GM21737 (cell line): ENCODE measurements around the gene BAD.

Experiments
- ATAC-seq: cut with Tn5 transposase; IDR thresholded peaks from one replicate; pipeline ENCODE4 v1.9.1; 2021; ENCODE audit warnings: mild to moderate bottlenecking, moderate library complexity; ENCODE audit not compliant: unreplicated experiment

Gene BAD

DNA sequence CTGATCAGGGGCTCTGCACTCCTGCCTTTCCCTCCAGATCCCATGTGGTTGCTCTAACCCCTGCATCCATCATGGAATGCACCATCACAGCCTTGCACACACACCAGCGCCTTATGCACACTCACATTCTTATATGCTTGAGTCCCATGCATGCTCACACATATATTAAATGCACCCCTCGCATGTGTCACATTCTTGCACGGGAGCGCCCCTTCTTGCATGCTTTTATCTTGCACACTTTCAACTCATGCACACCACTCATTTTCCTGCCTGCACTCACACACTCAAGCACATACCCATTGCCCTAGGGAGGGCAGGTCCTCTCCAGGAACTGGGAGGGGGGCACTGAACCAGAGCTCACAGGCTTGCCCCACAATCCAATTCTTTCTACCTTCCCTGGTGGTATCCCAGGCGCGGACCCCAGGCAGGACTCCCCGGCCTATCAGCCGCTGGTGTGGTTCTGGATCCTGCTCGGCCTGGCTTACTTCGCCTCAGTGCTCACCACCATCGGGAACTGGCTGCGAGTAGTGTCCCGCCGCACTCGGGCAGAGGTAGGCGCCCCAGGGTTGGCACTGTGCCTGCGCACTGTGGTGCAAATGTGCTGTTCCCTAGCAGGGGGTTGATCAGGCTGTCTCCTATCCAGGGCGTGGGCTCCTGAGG lies 13.4 kb upstream of the BAD start:
- ATAC-seq = no peak

DNA sequence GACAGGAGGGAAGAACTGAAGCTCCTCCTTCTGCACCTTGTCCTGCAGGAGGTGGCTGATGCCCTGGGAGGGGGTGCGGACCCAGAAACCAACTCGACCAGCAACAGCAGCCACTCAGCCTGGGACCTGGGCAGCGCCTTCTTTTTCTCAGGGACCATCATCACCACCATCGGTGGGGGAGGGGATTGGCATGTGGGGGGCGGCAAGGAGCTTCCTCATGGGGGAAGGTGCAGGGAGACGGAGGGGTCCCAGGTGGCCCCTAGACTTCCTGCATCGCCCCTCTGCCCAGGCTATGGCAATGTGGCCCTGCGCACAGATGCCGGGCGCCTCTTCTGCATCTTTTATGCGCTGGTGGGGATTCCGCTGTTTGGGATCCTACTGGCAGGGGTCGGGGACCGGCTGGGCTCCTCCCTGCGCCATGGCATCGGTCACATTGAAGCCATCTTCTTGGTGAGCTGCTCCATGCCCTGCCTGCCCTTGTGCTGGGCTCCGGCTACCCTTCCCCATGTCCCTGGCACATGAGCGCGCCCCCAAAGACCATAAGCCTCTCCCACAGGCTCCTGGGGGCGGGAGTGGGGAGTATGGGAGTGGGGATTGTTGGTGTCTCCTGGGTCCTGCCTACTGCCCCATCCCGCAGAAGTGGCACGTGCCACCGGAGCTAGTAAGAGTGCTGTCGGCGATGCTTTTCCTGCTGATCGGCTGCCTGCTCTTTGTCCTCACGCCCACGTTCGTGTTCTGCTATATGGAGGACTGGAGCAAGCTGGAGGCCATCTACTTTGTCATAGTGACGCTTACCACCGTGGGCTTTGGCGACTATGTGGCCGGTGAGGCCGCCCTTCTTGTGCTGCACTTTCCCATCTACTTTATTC lies 12.6 kb upstream of the BAD start:
- ATAC-seq = no peak

DNA sequence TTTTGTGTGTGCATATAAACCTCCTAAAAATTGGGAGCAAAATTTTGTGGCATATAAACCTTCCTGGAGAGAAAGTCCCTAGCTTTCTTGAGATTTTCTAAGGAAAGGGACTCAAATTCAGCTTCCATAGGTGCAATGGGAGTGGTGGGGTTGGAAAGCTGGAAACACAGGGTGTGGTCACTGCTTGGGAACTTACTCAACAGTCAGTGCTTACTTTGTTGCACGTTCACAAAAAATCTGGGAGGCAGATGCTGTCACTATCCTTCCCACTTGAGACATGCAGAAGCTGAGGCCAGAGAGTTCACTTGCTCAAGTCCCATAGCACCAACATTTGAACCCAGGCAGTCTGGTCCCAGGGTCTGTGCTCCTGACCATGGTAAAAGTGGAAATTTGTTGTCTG lies 11.8 kb upstream of the BAD start:
- no peak for ATAC-seq

DNA sequence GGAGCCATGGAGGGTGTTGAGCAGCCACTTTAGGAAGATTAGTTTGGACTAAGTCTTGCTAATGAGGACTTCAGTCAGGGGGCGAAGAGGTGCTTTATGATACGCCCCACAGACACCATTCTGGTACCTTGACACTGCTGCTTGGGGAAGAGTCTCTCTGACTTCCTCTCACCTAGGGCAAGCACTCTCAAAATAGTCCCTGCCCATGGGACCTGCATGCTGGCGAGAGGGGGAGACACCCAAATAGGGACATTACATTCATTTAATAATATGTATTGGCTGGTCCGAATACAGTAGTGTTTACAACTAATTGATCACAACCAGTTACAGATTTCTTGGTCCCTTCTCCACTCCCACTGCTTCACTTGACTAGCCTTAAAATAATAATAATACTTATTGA lies 11.3 kb upstream of the BAD start:
- no peak for ATAC-seq

DNA sequence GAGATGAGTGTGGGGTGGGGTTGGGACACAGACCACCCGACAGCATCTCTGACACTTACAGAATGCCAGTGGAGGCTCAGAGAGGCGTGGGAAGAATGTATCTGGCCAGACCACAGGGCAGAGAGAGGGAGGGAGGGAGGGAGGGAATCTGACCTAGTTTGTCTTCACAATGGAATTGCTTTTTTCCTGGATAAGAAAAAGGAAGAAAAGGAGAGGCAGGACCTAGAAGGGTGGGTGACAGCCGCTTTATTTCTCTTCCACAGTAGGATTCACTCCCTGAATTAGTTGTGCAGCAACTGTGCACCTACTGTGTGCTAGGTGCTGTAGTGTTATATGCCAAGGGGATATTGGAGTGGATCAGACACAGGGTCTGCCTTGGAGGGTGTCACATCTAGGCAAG lies 10.3 kb upstream of the BAD start:
- no peak for ATAC-seq

DNA sequence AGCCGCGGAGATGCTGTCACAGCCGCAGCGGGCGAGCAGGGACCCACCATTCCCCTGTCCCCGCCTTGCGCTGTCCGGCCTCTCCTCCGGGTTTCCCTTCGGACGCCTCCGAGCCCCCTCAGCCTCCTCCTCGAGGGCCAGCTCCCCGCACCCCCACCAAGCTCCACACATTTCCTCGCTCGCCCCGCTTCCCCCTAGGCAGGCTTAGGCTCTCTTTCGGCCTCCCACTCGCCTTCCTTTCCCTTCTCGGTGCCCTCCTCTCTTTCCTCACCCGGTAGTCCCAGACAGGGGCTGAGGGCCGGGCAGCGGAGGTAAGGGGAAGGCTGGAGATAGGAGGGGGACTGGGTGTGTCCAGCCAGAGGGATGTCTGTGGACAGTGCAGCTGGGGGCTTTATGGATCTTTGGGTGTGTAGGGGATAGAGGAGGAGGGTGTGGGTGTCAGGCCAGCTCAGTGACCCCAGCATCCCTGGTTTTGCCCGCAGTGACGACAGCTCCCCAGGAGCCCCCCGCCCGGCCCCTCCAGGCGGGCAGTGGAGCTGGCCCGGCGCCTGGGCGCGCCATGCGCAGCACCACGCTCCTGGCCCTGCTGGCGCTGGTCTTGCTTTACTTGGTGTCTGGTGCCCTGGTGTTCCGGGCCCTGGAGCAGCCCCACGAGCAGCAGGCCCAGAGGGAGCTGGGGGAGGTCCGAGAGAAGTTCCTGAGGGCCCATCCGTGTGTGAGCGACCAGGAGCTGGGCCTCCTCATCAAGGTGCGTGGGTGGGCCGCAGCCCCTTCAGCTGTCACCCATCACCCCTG lies 8.2 kb upstream of the BAD start:
- ATAC-seq = no peak

DNA sequence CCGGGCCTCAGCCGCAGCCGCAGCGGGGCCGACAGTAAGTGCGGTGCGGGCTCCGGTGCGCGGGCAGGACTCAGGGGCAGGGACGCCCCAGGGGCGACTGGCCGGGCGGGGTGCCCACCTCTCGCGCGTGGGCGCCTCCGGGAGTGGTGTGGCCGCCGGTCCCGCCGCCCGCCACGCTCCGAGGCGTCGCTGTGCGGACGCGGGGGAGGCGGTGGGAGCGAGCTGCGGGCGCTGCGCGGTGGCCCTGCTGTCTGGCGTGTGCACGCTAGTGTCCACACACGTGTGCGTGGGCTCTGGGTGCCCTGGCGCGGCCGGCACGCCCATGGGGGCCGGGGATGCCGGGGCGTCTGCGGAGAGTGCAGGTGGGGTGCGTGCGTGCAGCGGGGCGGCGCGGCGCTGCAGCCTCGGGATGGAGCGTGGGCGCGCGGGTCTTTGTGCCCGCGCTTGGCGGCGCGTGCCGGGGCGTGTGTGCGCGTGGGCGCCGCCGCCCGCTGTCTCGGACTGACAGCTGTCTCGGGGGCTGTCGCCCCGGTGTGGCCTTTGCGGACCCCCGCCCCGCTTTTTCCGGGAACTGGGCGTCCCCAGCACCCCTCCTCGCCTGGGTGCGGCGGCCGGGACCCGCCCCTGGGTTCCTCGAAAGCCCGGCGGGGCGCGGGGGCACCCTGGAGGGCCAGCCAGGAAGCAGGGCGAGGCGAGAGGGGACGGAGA lies 7.4 kb upstream of the BAD start:
- no peak for ATAC-seq

DNA sequence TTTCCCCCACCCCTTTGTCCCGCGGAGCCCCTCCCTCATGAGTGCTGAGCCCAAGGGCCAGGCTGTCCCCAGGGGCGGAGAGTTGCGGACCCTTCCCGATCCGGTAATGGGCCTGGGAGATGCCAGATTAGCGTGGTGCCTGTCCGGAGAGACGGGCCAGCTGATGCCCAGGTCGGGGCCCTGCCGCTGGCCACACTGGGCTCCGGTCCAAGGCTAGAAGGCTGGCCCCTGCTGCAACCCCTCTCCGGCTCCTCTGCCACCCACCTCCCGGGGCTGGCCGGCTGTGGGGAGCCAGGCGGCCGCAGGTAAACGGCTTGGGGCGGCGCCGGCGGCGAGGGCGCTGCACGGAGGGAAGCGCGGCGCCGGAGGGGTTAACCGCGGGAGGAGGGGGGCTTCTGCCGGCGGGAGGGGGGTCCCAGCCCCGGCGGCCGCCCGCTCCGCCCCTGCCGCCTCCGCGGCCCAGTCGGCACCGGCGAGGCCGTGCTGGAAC lies 6.8 kb upstream of the BAD start, which contains the start of gene KCNK4:
Gene KCNK4, plus strand, starts transcription at position 41 of the 490 bp plus-strand sequence. CDS start 1,717 bp downstream, outside the sequence.
- ATAC-seq = no peak

DNA sequence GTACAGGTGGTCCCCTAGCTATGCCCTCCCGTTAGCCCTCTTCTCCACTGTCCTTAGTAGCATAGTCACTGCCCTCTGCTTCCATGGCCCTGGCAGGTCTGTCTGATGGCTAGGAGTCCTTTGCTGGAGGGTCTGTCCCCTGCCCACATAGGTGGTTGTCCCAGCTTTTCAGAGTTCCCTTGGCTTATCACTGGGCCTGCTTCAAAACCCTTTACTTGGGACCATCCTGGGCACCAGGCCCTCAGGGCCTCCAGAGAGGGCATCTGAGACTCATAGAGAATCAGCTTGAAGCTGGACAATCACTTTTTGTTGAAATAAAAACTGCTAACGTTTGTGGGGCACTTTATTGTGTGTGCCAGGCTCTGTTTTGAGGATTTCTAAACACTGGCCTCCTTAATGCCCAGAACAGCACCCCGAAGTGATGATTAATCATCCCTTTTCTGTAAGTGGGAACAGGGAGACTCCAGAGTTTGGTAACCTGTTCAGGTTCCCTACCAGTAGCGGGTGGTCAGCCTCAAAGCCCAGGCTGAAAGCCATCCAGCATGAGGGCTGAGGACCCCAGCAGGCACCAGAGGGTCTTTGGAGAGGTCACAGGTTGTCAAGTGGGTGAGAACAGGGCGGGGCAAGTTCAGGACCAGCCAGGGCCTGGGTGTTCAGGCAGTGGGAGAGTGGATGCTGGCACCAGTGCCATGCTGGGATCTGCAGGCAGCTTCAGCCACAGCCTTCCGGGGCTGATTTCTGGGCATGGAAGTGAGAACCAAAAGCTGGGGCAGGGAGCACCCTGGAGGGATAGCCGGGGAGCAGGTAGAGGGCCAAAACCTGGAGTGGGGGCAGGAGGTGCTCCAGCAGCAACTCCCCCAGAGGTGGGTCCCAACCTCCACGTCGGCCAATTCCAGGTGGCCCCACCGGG lies 6.1 kb upstream of the BAD start:
- ATAC-seq = no peak

DNA sequence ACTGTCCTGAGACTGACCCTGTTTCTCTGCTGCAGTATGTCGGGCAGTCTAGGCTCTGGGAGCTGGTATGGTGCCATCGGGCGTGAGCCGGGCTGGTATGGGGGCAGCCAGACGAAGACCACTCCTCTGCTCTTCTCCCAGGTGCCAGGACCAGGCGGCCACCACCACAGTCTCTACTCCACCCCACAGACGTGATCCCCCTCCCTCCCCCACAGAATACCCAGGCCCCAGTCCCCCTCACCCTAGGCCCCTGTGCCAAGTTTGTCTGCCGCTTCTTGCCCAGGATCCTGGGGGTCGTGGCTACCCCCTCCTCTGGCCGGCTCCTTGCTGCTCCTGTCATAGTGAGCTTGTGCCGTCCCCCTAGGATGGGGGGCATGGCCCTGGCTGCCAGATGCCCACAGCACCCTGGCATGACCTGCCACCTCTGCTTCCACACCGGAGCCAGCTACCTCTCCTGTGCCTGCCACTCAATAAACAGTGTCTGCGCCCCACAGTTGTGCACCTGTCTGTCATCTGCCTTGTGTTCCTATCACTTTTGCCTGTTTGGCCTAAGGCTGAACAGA lies 4.6 kb upstream of the BAD start:
- ATAC-seq = no peak

DNA sequence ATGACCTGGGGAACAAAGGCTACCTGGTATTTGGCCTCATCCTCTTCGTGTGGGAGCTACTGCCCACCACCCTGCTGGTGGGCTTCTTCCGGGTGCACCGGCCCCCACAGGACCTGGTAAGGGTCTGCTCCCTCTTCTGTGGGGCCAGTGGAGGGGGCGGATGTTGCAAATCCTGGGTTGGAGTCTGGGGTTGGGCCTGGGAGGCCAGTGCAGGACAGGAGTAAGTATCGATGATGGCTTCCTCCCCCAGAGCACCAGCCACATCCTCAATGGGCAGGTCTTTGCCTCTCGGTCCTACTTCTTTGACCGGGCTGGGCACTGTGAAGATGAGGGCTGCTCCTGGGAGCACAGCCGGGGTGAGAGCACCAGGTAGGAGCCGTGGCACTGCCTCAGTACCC lies 3.9 kb upstream of the BAD start:
- ATAC-seq = no peak

DNA sequence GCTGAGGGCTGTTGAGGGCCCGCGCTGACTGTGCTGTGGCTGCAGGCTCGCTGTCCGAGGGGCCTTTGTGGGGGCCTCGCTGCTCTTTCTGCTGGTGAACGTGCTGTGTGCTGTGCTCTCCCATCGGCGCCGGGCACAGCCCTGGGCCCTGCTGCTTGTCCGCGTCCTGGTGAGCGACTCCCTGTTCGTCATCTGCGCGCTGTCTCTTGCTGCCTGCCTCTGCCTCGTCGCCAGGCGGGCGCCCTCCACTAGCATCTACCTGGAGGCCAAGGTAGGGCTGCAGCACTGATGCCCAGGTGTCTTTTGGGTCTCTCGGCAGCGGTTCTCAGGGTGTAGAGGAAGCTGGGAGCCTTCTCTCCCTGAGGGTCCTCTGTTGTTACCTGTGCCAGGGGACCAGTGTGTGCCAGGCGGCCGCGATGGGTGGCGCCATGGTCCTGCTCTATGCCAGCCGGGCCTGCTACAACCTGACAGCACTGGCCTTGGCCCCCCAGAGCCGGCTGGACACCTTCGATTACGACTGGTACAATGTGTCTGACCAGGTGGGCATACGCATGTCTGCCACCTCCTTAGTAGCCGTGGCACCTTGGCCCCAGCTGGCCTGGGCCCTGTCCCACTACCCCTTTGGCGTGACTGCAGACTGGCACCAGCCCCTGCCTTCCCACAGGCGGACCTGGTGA lies 3.3 kb upstream of the BAD start:
- ATAC-seq = no peak

DNA sequence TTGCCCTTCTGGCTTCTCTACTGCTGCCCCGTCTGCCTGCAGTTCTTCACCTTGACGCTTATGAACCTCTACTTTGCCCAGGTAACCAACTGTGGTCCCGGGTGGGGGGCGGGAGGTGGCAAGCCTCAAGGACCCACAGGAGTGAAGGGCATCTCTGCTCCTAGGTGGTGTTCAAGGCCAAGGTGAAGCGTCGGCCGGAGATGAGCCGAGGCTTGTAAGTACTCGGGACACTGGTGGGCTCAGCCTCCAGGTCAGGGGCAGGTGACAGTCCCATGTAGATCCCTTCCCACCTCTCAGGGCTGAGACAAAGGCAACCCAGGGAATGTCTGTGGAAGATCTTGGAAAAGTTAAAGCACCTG lies 2.3 kb upstream of the BAD start:
- no peak for ATAC-seq

DNA sequence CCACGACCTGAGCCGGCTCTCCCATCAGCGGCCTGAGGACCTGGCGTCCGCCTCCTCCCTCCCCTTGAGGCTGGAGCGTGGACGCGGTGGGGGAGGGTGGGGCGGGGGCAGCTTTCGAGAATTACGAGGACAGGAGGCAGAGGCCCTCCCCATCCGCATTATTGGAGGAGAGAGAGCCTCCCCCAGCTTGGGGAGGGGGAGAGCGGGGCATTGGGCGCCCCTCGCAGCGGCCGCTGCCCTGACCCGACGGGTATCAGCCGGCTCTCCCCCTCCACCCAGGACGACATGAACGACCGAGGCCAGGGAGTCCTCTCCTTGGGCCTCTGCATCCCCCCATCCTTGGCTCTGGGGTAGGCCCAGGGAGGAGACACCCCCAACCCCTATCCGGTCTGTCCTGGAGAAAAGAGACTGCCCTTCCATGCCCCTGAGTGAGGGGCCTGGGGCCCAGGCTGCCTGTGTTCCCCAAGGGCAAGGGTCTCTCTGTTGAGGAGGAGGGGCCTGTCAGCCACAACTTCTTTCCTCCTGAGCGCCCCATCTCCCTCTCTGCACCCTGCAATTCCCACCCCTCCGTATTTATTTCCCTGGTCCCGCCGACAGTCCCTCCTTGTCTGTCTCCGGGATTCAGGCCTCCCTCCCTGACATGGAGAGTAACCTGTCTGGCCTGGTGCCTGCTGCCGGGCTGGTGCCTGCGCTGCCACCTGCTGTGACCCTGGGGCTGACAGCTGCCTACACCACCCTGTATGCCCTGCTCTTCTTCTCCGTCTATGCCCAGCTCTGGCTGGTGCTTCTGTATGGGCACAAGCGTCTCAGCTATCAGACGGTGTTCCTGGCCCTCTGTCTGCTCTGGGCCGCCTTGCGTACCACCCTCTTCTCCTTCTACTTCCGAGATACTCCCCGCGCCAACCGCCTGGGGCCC lies 1.7 kb upstream of the BAD start:
- ATAC-seq = no peak

DNA sequence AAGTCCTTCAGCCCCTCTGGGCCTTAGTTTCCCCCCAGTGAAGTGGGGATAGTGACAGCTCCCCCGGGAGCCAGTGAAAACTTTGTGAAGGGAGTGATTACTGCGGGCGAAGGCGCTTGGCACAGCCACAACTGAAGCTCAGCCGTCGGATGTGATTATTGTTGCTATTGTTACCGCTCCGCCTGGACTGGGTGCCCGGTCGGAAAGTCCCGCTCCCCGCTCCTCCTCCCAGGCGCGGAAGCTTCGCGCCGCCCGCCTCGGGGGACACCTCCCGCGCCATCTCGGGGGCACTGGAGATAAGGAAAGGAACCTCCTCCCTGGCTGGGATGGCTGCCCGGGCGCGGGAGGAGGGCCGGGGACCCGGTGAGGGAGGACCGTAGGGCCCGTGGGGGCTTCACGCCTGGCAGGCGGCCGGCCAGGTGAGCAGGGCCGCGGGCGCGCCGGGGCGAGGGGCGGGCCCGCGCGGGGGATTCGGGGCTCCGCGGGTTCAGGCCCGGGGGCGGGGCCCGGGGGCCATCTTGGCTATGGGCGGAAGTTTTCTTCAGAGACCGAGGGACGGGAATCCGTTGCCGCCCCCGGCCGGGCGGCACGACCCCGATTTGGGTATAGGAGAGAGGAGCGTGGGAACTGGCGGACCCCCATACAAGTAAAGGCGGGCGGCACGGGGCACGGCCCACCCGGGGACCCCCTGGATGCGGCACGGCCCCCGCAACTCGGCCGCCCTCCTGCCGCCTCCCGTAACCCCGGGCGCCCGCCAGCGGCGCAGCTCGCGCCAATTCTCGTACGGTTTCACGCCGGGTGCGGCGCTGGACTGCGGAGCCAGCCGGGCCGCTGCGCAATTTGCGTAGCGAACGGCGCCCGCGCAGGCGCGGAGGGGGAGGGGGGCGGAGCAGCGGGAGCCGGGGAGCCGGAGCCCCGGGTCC lies 758 bp upstream of the BAD start, which contains the start of gene GPR137:
Gene GPR137, plus strand, starts transcription at position 887 of the 923 bp plus-strand sequence. CDS start 677 bp downstream, outside the sequence.
- peak; percentile 49 for ATAC-seq

DNA sequence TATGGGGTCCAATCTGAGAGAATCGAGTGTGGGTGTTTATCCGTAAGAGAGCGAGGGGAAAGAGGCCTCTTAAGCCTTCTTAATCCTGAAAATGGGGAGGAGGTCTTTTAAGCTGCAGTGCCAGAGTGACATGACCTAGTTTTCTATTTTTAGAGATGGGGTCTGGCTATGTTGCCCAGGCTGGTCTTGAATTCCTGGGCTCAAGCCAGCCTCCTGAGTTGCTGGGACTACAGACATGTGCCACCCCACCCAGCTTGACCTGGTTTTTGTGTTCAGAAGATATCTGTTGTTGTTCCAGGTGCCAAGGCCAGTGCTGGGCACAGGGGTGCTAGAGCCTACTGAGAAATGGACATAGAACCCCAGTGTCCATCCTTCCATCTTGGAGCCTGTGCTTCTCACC lies 1.4 kb downstream of the BAD start:
- ATAC-seq = no peak
